HepG2 (cell line): ENCODE data around the gene ABHD6. TPM values are rescaled to one million over a fixed set of nuclear protein-coding genes. Genes with fewer than 3 reads are reported as not detected.
A peak's percentile ranks its signal among the peaks of the same experiment; 100 is the strongest.

Experiments
- AKNA ChIP-seq: sonication (generic); formaldehyde crosslinking; IDR thresholded peaks from 2 replicates; pipeline ENCODE4 v1.4.0; 2020; ENCODE audit warnings: missing genetic modification reagents, borderline replicate concordance
- BORCS8-MEF2B ChIP-seq: sonication (generic); formaldehyde crosslinking; IDR thresholded peaks from 2 replicates; pipeline ENCODE4 v1.8.0; 2022; ENCODE audit warnings: mild to moderate bottlenecking, missing genetic modification reagents
- KDM2A ChIP-seq: sonication (generic); formaldehyde crosslinking; IDR thresholded peaks from 2 replicates; pipeline ENCODE4 v1.4.0; 2020; ENCODE audit warnings: low read depth, missing genetic modification reagents, borderline replicate concordance
- MED13 ChIP-seq: sonication (generic); formaldehyde crosslinking; IDR thresholded peaks from 2 replicates; pipeline ENCODE4 v1.5.0; 2020; ENCODE audit warnings: missing genetic modification reagents
- NAIF1 ChIP-seq: sonication (generic); formaldehyde crosslinking; IDR thresholded peaks from 2 replicates; pipeline ENCODE4 v1.5.0; 2020; ENCODE audit warnings: mild to moderate bottlenecking, missing genetic modification reagents, borderline replicate concordance
- NPAS2 ChIP-seq: sonication (generic); formaldehyde crosslinking; IDR thresholded peaks from 2 replicates; pipeline ENCODE4 v1.8.0; 2022; ENCODE audit warnings: mild to moderate bottlenecking, missing genetic modification reagents, borderline replicate concordance
- POLR2AphosphoS5 ChIP-seq: IDR thresholded peaks from 2 replicates; pipeline ENCODE4 v1.6.1; 2012; ENCODE audit warnings: low read depth, low read length
- SAP130 ChIP-seq: IDR thresholded peaks from 2 replicates; pipeline ENCODE4 v1.6.1; 2016; ENCODE audit warnings: low read depth
- SIX1 ChIP-seq: sonication (generic); formaldehyde crosslinking; IDR thresholded peaks from 2 replicates; pipeline ENCODE4 v1.4.0; 2020; ENCODE audit warnings: missing genetic modification reagents, borderline replicate concordance
- SMAD9 ChIP-seq: sonication (generic); formaldehyde crosslinking; IDR thresholded peaks from 2 replicates; pipeline ENCODE4 v1.5.1; 2020; ENCODE audit warnings: mild to moderate bottlenecking, missing genetic modification reagents
- SP2 ChIP-seq: sonication (generic); formaldehyde crosslinking; IDR thresholded peaks from 2 replicates; pipeline ENCODE4 v1.5.1; 2020; ENCODE audit warnings: mild to moderate bottlenecking, missing genetic modification reagents
- SP4 ChIP-seq: sonication (generic); formaldehyde crosslinking; IDR thresholded peaks from 2 replicates; pipeline ENCODE4 v1.8.1; 2023; ENCODE audit warnings: mild to moderate bottlenecking, missing genetic modification reagents
- TEAD3 ChIP-seq: optimal IDR thresholded peaks from 2 replicates; pipeline ENCODE3; 2016; ENCODE audit warnings: borderline replicate concordance
- TERF1 ChIP-seq: sonication (generic); formaldehyde crosslinking; IDR thresholded peaks from 2 replicates; pipeline ENCODE4 v1.8.0; 2022; ENCODE audit warnings: mild to moderate bottlenecking, missing genetic modification reagents, moderate library complexity
- ZBTB46 ChIP-seq: sonication (generic); formaldehyde crosslinking; IDR thresholded peaks from 2 replicates; pipeline ENCODE4 v1.4.0; 2020; ENCODE audit warnings: mild to moderate bottlenecking, missing genetic modification reagents, borderline replicate concordance
- ZNF121 ChIP-seq: sonication (generic); formaldehyde crosslinking; IDR thresholded peaks from 2 replicates; pipeline ENCODE4 v1.5.0; 2020; ENCODE audit warnings: mild to moderate bottlenecking, missing genetic modification reagents
- ZNF251 ChIP-seq: sonication (generic); formaldehyde crosslinking; IDR thresholded peaks from 2 replicates; pipeline ENCODE4 v1.9.0; 2021; ENCODE audit warnings: mild to moderate bottlenecking, missing genetic modification reagents
- ZNF564 ChIP-seq: sonication (generic); formaldehyde crosslinking; IDR thresholded peaks from 2 replicates; pipeline ENCODE4 v1.8.1; 2023; ENCODE audit warnings: mild to moderate bottlenecking, missing genetic modification reagents
- ZNF616 ChIP-seq: sonication (generic); formaldehyde crosslinking; IDR thresholded peaks from 2 replicates; pipeline ENCODE4 v1.5.0; 2020; ENCODE audit warnings: low read depth, mild to moderate bottlenecking, missing genetic modification reagents
- ZNF672 ChIP-seq: sonication (generic); formaldehyde crosslinking; IDR thresholded peaks from 2 replicates; pipeline ENCODE4 v1.8.1; 2022; ENCODE audit warnings: missing genetic modification reagents
- polyA plus RNA-seq, 8 experiments: library from polyadenylated mRNA; depleted of rRNA in 3 of 8; stranded (reverse) in 7 of 8; unstranded in 1 of 8; fragments of >200 nt; fragmentation: Illumina TruSeq in 4 of 8; extraction: Trizol in 4 of 8; gene quantifications; 2 replicates each; pipeline versions ENCODE4 v1.2.1 to v1.2.3, GENCODE V29; 2011 to 2016; ENCODE audit warnings: low read depth in 4 of 8, missing spikeins in 1 of 8, mixed read lengths in 1 of 8; ENCODE audit not compliant: insufficient read depth in 1 of 8
- total RNA-seq, 5 experiments: library from RNA; depleted of rRNA; stranded (reverse); fragments of >200 nt; fragmentation: Illumina TruSeq; extraction: Trizol; gene quantifications; 2 replicates each; pipeline ENCODE4 v1.2.3, GENCODE V29; 2016; ENCODE audit warnings: low read depth in 1 of 5

The ABHD6 gene
- total and polyA plus RNA-seq, 2 of the 13 experiments (the other 11 are each of a cell fraction or from before 2014, with no cell fraction given) = 9.0 to 17.2 TPM

GRCh38 chr3:58332575-58333188 is 95.1 kb downstream of the ABHD6 start, which contains the start of gene PXK (continued):
- TF ChIP-seq ZNF564 (CRISPR knock-in tag) (peak; percentile 73; the same call in 1 of the 2 replicates), KDM2A (CRISPR knock-in tag) (no peak), NPAS2 (CRISPR knock-in tag) (no peak), BORCS8-MEF2B (CRISPR knock-in tag) (peak; percentile 63; the same call in 1 of the 2 replicates), NAIF1 (CRISPR knock-in tag) (no peak), SP2 (CRISPR knock-in tag) (0 out of 2 replicates have a peak, but pooled peaks have one; percentile 20), ZNF121 (CRISPR knock-in tag) (peak; percentile 79), SIX1 (CRISPR knock-in tag) (no peak), SAP130 (CRISPR knock-in tag) (peak; percentile 87), TEAD3 (CRISPR knock-in tag) (no peak), ZNF251 (CRISPR knock-in tag) (no peak), MED13 (CRISPR knock-in tag) (no peak), AKNA (no peak), ZBTB46 (no peak), ZNF672 (CRISPR knock-in tag) (no peak), SP4 (CRISPR knock-in tag) (peak; percentile 41; the same call in 1 of the 2 replicates), POLR2AphosphoS5 (no peak), TERF1 (CRISPR knock-in tag) (no peak), ZNF616 (peak; percentile 83; the same call in 1 of the 2 replicates), SMAD9 (CRISPR knock-in tag) (no peak)
